ENCODE measurements around the gene MYCBP. TPM values are rescaled to one million over a fixed set of nuclear protein-coding genes. Genes with fewer than 3 reads are reported as not detected.
A peak's percentile ranks its signal among the peaks of the same experiment; 100 is the strongest.

Gene MYCBP
- total and polyA plus RNA-seq, 2 of the 13 experiments (the other 11 are each of a cell fraction or from before 2014, with no cell fraction given) = 11.4 to 30.4 TPM

GRCh38 chr1:38859561-38860453 is 13.3 kb downstream of the MYCBP start, which contains the start of gene RRAGC (continued):
- TF ChIP-seq ZNF512B (CRISPR knock-in tag; IDR thresholded peaks at IDR 0.05; ENCODE audit: borderline replicate concordance) = no peak; the same call in 1 of the 2 replicates
- TF ChIP-seq, protein P1, sequence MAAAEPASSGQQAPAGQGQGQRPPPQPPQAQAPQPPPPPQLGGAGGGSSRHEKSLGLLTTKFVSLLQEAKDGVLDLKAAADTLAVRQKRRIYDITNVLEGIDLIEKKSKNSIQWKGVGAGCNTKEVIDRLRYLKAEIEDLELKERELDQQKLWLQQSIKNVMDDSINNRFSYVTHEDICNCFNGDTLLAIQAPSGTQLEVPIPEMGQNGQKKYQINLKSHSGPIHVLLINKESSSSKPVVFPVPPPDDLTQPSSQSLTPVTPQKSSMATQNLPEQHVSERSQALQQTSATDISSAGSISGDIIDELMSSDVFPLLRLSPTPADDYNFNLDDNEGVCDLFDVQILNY (CRISPR knock-in tag; conservative IDR thresholded peaks at IDR 0.05) = no peak
- TF ChIP-seq ZNF281 (CRISPR knock-in tag; IDR thresholded peaks at IDR 0.05; ENCODE audit: borderline replicate concordance) = peak; percentile 70; the same call in 1 of the 2 replicates
- TF ChIP-seq ZNF263 (CRISPR knock-in tag; IDR thresholded peaks at IDR 0.05) = 0 out of 2 replicates have a peak, but pooled peaks have one; percentile 42
- TF ChIP-seq HDAC2 (CRISPR knock-in tag; IDR thresholded peaks at IDR 0.05) = 0 out of 2 replicates have a peak, but pooled peaks have one; percentile 17
- TF ChIP-seq ZBTB7B (CRISPR knock-in tag; IDR thresholded peaks at IDR 0.05) = 0 out of 2 replicates have a peak, but pooled peaks have one; percentile 23
- no peak for TF ChIP-seq DR1 (CRISPR knock-in tag; IDR thresholded peaks at IDR 0.05)
- no peak for TF ChIP-seq ZNF556 (CRISPR knock-in tag; IDR thresholded peaks at IDR 0.05; ENCODE audit: borderline replicate concordance)
- no peak for TF ChIP-seq MLLT10 (CRISPR knock-in tag; IDR thresholded peaks at IDR 0.05)
- no peak for TF ChIP-seq RNF2 (conservative IDR thresholded peaks at IDR 0.05; ENCODE audit: low read depth)
- peak; percentile 81 for TF ChIP-seq SALL2 (CRISPR knock-in tag; IDR thresholded peaks at IDR 0.05)
- TF ChIP-seq, protein P2, sequence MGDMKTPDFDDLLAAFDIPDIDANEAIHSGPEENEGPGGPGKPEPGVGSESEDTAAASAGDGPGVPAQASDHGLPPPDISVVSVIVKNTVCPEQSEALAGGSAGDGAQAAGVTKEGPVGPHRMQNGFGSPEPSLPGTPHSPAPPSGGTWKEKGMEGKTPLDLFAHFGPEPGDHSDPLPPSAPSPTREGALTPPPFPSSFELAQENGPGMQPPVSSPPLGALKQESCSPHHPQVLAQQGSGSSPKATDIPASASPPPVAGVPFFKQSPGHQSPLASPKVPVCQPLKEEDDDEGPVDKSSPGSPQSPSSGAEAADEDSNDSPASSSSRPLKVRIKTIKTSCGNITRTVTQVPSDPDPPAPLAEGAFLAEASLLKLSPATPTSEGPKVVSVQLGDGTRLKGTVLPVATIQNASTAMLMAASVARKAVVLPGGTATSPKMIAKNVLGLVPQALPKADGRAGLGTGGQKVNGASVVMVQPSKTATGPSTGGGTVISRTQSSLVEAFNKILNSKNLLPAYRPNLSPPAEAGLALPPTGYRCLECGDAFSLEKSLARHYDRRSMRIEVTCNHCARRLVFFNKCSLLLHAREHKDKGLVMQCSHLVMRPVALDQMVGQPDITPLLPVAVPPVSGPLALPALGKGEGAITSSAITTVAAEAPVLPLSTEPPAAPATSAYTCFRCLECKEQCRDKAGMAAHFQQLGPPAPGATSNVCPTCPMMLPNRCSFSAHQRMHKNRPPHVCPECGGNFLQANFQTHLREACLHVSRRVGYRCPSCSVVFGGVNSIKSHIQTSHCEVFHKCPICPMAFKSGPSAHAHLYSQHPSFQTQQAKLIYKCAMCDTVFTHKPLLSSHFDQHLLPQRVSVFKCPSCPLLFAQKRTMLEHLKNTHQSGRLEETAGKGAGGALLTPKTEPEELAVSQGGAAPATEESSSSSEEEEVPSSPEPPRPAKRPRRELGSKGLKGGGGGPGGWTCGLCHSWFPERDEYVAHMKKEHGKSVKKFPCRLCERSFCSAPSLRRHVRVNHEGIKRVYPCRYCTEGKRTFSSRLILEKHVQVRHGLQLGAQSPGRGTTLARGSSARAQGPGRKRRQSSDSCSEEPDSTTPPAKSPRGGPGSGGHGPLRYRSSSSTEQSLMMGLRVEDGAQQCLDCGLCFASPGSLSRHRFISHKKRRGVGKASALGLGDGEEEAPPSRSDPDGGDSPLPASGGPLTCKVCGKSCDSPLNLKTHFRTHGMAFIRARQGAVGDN (CRISPR knock-in tag; IDR thresholded peaks at IDR 0.05) = peak; percentile 79
- peak; percentile 30; the same call in 1 of the 2 replicates for TF ChIP-seq JUND (CRISPR knock-in tag; IDR thresholded peaks at IDR 0.05)
- TF ChIP-seq RXRB (CRISPR knock-in tag; IDR thresholded peaks at IDR 0.05; ENCODE audit: borderline replicate concordance) = no peak; the same call in 1 of the 2 replicates
- TF ChIP-seq CBFB (CRISPR knock-in tag; IDR thresholded peaks at IDR 0.05) = 0 out of 2 replicates have a peak, but pooled peaks have one; percentile 19
- TF ChIP-seq KAT2B (IDR thresholded peaks at IDR 0.05; ENCODE audit: borderline replicate concordance, low read depth, low read length) = no peak
- TF ChIP-seq ZNF607 (CRISPR knock-in tag; IDR thresholded peaks at IDR 0.05; ENCODE audit: borderline replicate concordance) = 0 out of 2 replicates have a peak, but pooled peaks have one; percentile 30
- no peak for TF ChIP-seq ZNF891 (CRISPR knock-in tag; IDR thresholded peaks at IDR 0.05)

All from HepG2 (cell line).